Smooth muscle cell (in vitro differentiated cells): ENCODE results near the gene RPS6KA5. TPM values are rescaled to one million over a fixed set of nuclear protein-coding genes. Genes with fewer than 3 reads are reported as not detected.
"Not testable (repeated sequence)": the region's sequence is repeated elsewhere in the genome, so short reads cannot be mapped to it uniquely, and the experiment has no call there.

Source experiments
- DNase-seq: peaks from one replicate; lab custom pipeline; 2025; ENCODE audit not compliant: unreplicated experiment; lab: John Stamatoyannopoulos, UW
- H2AFZ ChIP-seq: fragments of 200-600 bp; sonication (generic); 2 replicates; pipeline ENCODE4 v1.6.0; 2016; ENCODE audit warnings: antibody characterized with exemption, low read depth, mild to moderate bottlenecking
- H3F3A ChIP-seq: fragments of 200-600 bp; sonication (generic); 2 replicates; pipeline ENCODE4 v1.6.0; 2017; ENCODE audit warnings: antibody characterized with exemption, low read depth
- H3K27ac ChIP-seq: fragments of 200-600 bp; sonication (generic); 2 replicates; pipeline ENCODE4 v1.5.1; 2016; ENCODE audit warnings: low read depth, mild to moderate bottlenecking
- H3K27me3 ChIP-seq: fragments of 200-600 bp; sonication (generic); 2 replicates; pipeline ENCODE4 v1.6.1; 2016; ENCODE audit warnings: low read depth, mild to moderate bottlenecking
- H3K36me3 ChIP-seq: fragments of 200-600 bp; sonication (generic); 2 replicates; pipeline ENCODE4 v1.5.1; 2016; ENCODE audit warnings: low read depth
- H3K4me1 ChIP-seq: fragments of 200-600 bp; sonication (generic); 2 replicates; pipeline ENCODE4 v1.5.1; 2016; ENCODE audit warnings: low read depth
- H3K4me2 ChIP-seq: fragments of 200-600 bp; sonication (generic); 2 replicates; pipeline ENCODE4 v1.6.0; 2016; ENCODE audit warnings: mild to moderate bottlenecking
- H3K4me3 ChIP-seq: fragments of 200-600 bp; sonication (generic); 2 replicates; pipeline ENCODE4 v1.5.1; 2016; ENCODE audit warnings: mild to moderate bottlenecking
- H3K79me2 ChIP-seq: fragments of 200-600 bp; sonication (generic); 2 replicates; pipeline ENCODE4 v1.6.0; 2016; ENCODE audit warnings: low read depth, mild to moderate bottlenecking
- H3K9ac ChIP-seq: fragments of 200-600 bp; sonication (generic); 2 replicates; pipeline ENCODE4 v1.6.0; 2016; ENCODE audit warnings: low read depth
- H3K9me3 ChIP-seq: fragments of 200-600 bp; sonication (generic); replicated peaks from 2 replicates; pipeline ENCODE4 v1.5.1; 2016; ENCODE audit warnings: low read depth
- H4K20me1 ChIP-seq: fragments of 200-600 bp; sonication (generic); 2 replicates; pipeline ENCODE4 v1.6.0; 2016; ENCODE audit warnings: low read depth
- WGBS: methylation state at CpG from one replicate; pipeline ENCODE4 v1.1.7; 2016; ENCODE audit warnings: low lambda C conversion rate; 5-methylcytosine and 5-hydroxymethylcytosine counted together
- polyA plus RNA-seq: library from polyadenylated mRNA; unstranded; fragments of >200 nt; fragmentation: Nextera tagmentation; extraction: Ambion mirVana; gene quantifications from 2 replicates; pipeline ENCODE4 v1.2.1, GENCODE V29; 2016
- total RNA-seq: library from RNA; depleted of rRNA; stranded (reverse); fragments of >200 nt; gene quantifications from 2 replicates; pipeline ENCODE4 v1.2.3, GENCODE V29; 2014
- TF ChIP-seq, protein P1 (sequence below): fragments of 200-600 bp; sonication (generic); IDR thresholded peaks from 2 replicates; pipeline ENCODE4 v1.5.1; 2017; ENCODE audit warnings: borderline replicate concordance, mild to moderate bottlenecking, antibody characterized with exemption; ENCODE audit not compliant: insufficient read depth, poor library complexity, severe bottlenecking

Gene RPS6KA5
- total and polyA plus RNA-seq, 2 experiments from 2014 or later: 1.0 to 1.5 TPM

GRCh38 chr14:91032248-91032647 lies 28.2 kb downstream of the RPS6KA5 start:
- peak overlapping the region; percentile 41 for H3K27ac ChIP-seq
- peaks cover 21% of the 10 kb centered on the region for H3K4me1 ChIP-seq
- H3K79me2 ChIP-seq: no peaks in the 10 kb centered on the region
- H2AFZ ChIP-seq: no peak overlapping the region
- 37% methylated on average over 3 of the region's 3 CpGs for WGBS
- no peaks in the 10 kb centered on the region for H4K20me1 ChIP-seq
- no peak for DNase-seq
- no peaks in the 10 kb centered on the region for H3K27me3 ChIP-seq
- no peaks in the 10 kb centered on the region for H3K9me3 ChIP-seq
- TF ChIP-seq, protein P1, sequence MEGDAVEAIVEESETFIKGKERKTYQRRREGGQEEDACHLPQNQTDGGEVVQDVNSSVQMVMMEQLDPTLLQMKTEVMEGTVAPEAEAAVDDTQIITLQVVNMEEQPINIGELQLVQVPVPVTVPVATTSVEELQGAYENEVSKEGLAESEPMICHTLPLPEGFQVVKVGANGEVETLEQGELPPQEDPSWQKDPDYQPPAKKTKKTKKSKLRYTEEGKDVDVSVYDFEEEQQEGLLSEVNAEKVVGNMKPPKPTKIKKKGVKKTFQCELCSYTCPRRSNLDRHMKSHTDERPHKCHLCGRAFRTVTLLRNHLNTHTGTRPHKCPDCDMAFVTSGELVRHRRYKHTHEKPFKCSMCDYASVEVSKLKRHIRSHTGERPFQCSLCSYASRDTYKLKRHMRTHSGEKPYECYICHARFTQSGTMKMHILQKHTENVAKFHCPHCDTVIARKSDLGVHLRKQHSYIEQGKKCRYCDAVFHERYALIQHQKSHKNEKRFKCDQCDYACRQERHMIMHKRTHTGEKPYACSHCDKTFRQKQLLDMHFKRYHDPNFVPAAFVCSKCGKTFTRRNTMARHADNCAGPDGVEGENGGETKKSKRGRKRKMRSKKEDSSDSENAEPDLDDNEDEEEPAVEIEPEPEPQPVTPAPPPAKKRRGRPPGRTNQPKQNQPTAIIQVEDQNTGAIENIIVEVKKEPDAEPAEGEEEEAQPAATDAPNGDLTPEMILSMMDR: no peak
- H3F3A ChIP-seq: peaks cover 5% of the 10 kb centered on the region
- no peak overlapping the region for H3K9ac ChIP-seq
- no peaks in the 10 kb centered on the region for H3K36me3 ChIP-seq
- no peak overlapping the region for H3K4me3 ChIP-seq
- peak overlapping the region; percentile 43 for H3K4me2 ChIP-seq

DNA sequence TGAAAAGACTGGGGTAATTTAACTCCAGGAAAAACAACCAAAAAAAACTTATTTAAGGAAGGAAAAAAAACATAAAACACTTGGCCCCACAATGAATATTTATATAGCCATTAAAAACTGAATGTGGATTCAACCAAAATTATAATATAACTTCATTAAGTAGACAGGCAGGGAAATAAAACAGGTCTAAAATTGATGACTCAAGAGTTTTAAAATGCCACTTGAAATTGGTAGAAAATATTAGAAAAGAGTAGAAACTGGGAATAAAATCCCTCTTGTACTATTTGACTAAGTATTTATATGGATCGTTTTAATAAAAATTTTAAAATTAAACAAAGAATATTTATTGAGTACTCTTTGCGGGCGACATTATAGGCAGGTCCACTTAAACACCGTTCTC lies 28.8 kb downstream of the RPS6KA5 start:
- Histone ChIP-seq H3K4me1 (peaks cover 21% of the 10 kb centered on the region), H4K20me1 (no peaks in the 10 kb centered on the region), H3K79me2 (no peaks in the 10 kb centered on the region), H3K36me3 (no peaks in the 10 kb centered on the region), H3K4me3 (no peak overlapping the region), H3K9ac (no peak overlapping the region), H3K4me2 (peak overlapping the region; percentile 43), H3K27me3 (no peaks in the 10 kb centered on the region), H2AFZ (no peak overlapping the region), H3F3A (peaks cover 5% of the 10 kb centered on the region), H3K27ac (peak overlapping the region; percentile 41), H3K9me3 (no peaks in the 10 kb centered on the region)
- 96% methylated on average over 4 of the region's 4 CpGs for WGBS
- TF ChIP-seq, protein P1: no peak
- DNase-seq: no peak

- Histone ChIP-seq H3K27ac (no peak overlapping the region), H3K4me3 (no peak overlapping the region), H3K4me2 (peak overlapping the region; percentile 17), H4K20me1 (no peaks in the 10 kb centered on the region), H3K36me3 (no peaks in the 10 kb centered on the region), H3K79me2 (no peaks in the 10 kb centered on the region), H3K4me1 (peaks cover 21% of the 10 kb centered on the region), H3K9ac (no peak overlapping the region), H3K9me3 (no peaks in the 10 kb centered on the region), H3K27me3 (peaks cover 10% of the 10 kb centered on the region), H3F3A (peaks cover 5% of the 10 kb centered on the region), H2AFZ (no peak overlapping the region)
- no peak for DNase-seq
- TF ChIP-seq, protein P1: no peak
- WGBS: 32% methylated on average over 1 of the region's 1 CpG
Observed at GRCh38 chr14:91029456-91030217, 30.8 kb downstream of the RPS6KA5 start.

DNA sequence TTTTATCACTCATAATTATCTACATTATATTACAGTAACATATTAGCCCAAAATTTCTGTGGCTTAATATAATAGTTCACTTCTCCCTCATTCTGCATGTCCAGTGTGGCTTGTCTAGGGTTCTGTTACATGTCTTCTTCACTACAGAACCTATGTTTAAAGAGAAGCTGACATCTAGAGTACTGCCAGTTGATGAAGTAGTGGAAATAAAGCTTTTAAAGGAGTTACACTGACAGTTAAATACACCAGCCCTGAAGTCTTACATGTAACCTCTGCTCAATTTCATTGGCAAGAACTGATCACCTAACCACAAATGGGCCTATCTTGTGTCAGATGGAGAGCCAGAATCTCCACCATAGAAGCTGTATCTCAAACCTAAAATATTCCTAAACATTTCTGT lies 32.9 kb downstream of the RPS6KA5 start:
- no peak overlapping the region for H2AFZ ChIP-seq
- no peak for DNase-seq
- no peaks in the 10 kb centered on the region for H4K20me1 ChIP-seq
- H3K9ac ChIP-seq: no peak overlapping the region
- H3K36me3 ChIP-seq: no peaks in the 10 kb centered on the region
- H3K9me3 ChIP-seq: no peaks in the 10 kb centered on the region
- no peak overlapping the region for H3K27ac ChIP-seq
- peaks cover 19% of the 10 kb centered on the region for H3K27me3 ChIP-seq
- no peaks in the 10 kb centered on the region for H3K79me2 ChIP-seq
- H3K4me2 ChIP-seq: no peak overlapping the region
- no peak overlapping the region for H3K4me3 ChIP-seq
- H3K4me1 ChIP-seq: peaks cover 21% of the 10 kb centered on the region
- TF ChIP-seq, protein P1: no peak
- H3F3A ChIP-seq: peaks cover 5% of the 10 kb centered on the region

DNA sequence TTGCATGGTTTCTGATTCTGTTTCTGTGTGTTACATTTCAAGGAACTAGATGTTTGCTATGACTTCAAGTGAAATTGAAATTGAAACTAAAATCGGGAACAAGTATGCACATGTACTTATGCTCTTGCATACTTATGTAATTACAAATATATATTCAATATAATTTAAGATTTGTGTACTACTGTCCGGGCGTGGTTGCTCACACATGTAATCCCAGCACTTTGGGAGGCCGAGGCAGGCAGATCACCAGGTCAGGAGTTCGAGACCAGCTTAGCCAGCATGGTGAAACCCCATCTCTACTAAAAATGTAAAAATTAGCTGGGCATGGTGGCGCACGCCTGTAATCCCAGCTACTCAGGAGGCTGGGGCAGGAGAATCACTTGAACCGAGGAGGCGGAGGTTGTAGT lies 37.8 kb downstream of the RPS6KA5 start:
- not testable (repeated sequence) for H3F3A ChIP-seq, H4K20me1 ChIP-seq, H3K4me1 ChIP-seq, H3K36me3 ChIP-seq, H3K79me2 ChIP-seq, H2AFZ ChIP-seq, H3K9me3 ChIP-seq, H3K27ac ChIP-seq, DNase-seq, H3K9ac ChIP-seq, H3K4me3 ChIP-seq, H3K4me2 ChIP-seq
- peaks cover 19% of the 10 kb centered on the region for H3K27me3 ChIP-seq
- 98% methylated on average over 9 of the region's 9 CpGs for WGBS
